ENCODE data around the gene CRYBA4.

GRCh38 chr22:26610072-26610958 lies 11.4 kb upstream of the CRYBA4 start:
- TF ChIP-seq EZH2 (IDR thresholded peaks at IDR 0.05; ENCODE audit: borderline replicate concordance, low read length): no peak
- TF ChIP-seq CTCF (conservative IDR thresholded peaks at IDR 0.05 in 1 of 2, IDR thresholded peaks at IDR 0.05 in 1 of 2; ENCODE audit: extremely low read depth in 1 of 2, insufficient read depth in 1 of 2, low read depth in 1 of 2, low read length in 2 of 2): no peak
